PC-9 (cell line): Measurements from ENCODE around the gene ZNF513. TPM values are rescaled to one million over a fixed set of nuclear protein-coding genes. Genes with fewer than 3 reads are reported as not detected.

ENCODE experiments used
- BruUV-seq: library from RNA; stranded (reverse); fragments of 400-500 nt; replicated peaks from 2 replicates; lab custom pipeline; 2021; lab: Mats Ljungman, UMichigan
- CTCF ChIA-PET: fragments of 300-600 bp; sonication (Branson Sonifier 250); formaldehyde crosslinking; loops from one replicate; lab custom pipeline; 2022; ENCODE audit warnings: antibody characterized with exemption; lab: Charles Lee
- POLR2A ChIA-PET: fragments of 300-600 bp; sonication (Branson Sonifier 250); formaldehyde crosslinking; loops from one replicate; lab custom pipeline; 2022; ENCODE audit warnings: antibody characterized with exemption; ENCODE audit not compliant: unreplicated experiment; lab: Charles Lee
- DNase-seq, 2 experiments: peaks; one replicate each; pipeline versions ENCODE4 v3.0.0 to v3.0.0-alpha.2; 2015 to 2022; ENCODE audit warnings: mixed read lengths in 1 of 2
- H2AFZ ChIP-seq: fragments of 200-600 bp; sonication (generic); 2 replicates; pipeline ENCODE4 v1.8.1; 2017; ENCODE audit warnings: antibody characterized with exemption
- H3F3A ChIP-seq: fragments of 200-600 bp; sonication (generic); 2 replicates; pipeline ENCODE4 v1.8.1; 2017; ENCODE audit warnings: antibody characterized with exemption, mild to moderate bottlenecking, low read depth; ENCODE audit not compliant: insufficient read depth
- H3K27ac ChIP-seq: fragments of 200-600 bp; sonication (generic); 2 replicates; pipeline ENCODE4 v1.6.1; 2016; ENCODE audit warnings: mixed run types
- H3K27me3 ChIP-seq: fragments of 200-600 bp; sonication (generic); 2 replicates; pipeline ENCODE4 v1.6.1; 2016; ENCODE audit warnings: low read depth, mixed run types; ENCODE audit not compliant: insufficient read depth
- H3K36me3 ChIP-seq: fragments of 200-600 bp; sonication (generic); 2 replicates; pipeline ENCODE4 v1.6.1; 2016; ENCODE audit warnings: low read depth, mixed run types
- H3K4me1 ChIP-seq: fragments of 200-600 bp; sonication (generic); replicated peaks from 2 replicates; pipeline ENCODE4 v1.6.1; 2016; ENCODE audit warnings: mixed run types; ENCODE audit not compliant: insufficient read depth
- H3K4me2 ChIP-seq: fragments of 200-600 bp; sonication (generic); 2 replicates; pipeline ENCODE4 v1.6.1; 2017; ENCODE audit warnings: mixed run types
- H3K4me3 ChIP-seq: fragments of 200-600 bp; sonication (generic); 2 replicates; pipeline ENCODE4 v1.6.1; 2016; ENCODE audit warnings: mixed run types
- H3K79me2 ChIP-seq: fragments of 200-600 bp; sonication (generic); 2 replicates; pipeline ENCODE4 v1.6.1; 2017; ENCODE audit warnings: low read depth, mixed run types
- H3K9me2 ChIP-seq: fragments of 200-600 bp; sonication (generic); 2 replicates; pipeline ENCODE4 v1.8.1; 2017; ENCODE audit warnings: mild to moderate bottlenecking; ENCODE audit not compliant: insufficient read depth
- H3K9me3 ChIP-seq: fragments of 200-600 bp; sonication (generic); 2 replicates; pipeline ENCODE4 v1.8.1; 2016; ENCODE audit warnings: low read depth; ENCODE audit not compliant: insufficient read depth
- H4K20me1 ChIP-seq: fragments of 200-600 bp; sonication (generic); 2 replicates; pipeline ENCODE4 v1.8.1; 2017; ENCODE audit not compliant: insufficient read depth
- EZH2 ChIP-seq: fragments of 200-600 bp; sonication (generic); IDR thresholded peaks from 2 replicates; pipeline ENCODE4 v1.8.0; 2017; ENCODE audit warnings: antibody characterized with exemption, low read depth
- intact Hi-C: fragments of 100-400 bp; cut with micrococcal nuclease; formaldehyde crosslinking; loops from one replicate; pipeline ENCODE4 v1.10.0; 2022; ENCODE audit not compliant: unreplicated experiment
- total RNA-seq: library from RNA; stranded (reverse); gene quantifications from 2 replicates; pipeline ENCODE4 v1.2.3, GENCODE V29; 2021
- TF ChIP-seq, protein P1 (sequence below): fragments of 200-600 bp; sonication (generic); conservative IDR thresholded peaks from 2 replicates; pipeline ENCODE4 v1.6.1; 2017; ENCODE audit warnings: mixed run types, antibody characterized with exemption, mild to moderate bottlenecking, moderate library complexity

ZNF513 gene
- total RNA-seq, 1 experiment from 2014 or later: 4.5 TPM

- BruUV-seq: no TSS peak
- Histone ChIP-seq H3K27me3 (no peaks in the 10 kb centered on the region), H3K9me3 (no peaks in the 10 kb centered on the region), H3K4me1 (peaks cover 10% of the 10 kb centered on the region), H2AFZ (no peak overlapping the region), H3K36me3 (0 out of 2 replicates have a peak, but pooled peaks cover 16% of the 10 kb centered on the region), H3K27ac (no peak overlapping the region), H4K20me1 (0 out of 2 replicates have a peak, but pooled peaks cover 7% of the 10 kb centered on the region), H3K4me2 (no peak overlapping the region), H3F3A (peaks cover 50% of the 10 kb centered on the region), H3K79me2 (peaks cover 12% of the 10 kb centered on the region), H3K4me3 (no peak overlapping the region), H3K9me2 (no peaks in the 10 kb centered on the region)
- intact Hi-C loops: no loop called here
- CTCF ChIA-PET: no interaction called here
- TF ChIP-seq, protein P1, sequence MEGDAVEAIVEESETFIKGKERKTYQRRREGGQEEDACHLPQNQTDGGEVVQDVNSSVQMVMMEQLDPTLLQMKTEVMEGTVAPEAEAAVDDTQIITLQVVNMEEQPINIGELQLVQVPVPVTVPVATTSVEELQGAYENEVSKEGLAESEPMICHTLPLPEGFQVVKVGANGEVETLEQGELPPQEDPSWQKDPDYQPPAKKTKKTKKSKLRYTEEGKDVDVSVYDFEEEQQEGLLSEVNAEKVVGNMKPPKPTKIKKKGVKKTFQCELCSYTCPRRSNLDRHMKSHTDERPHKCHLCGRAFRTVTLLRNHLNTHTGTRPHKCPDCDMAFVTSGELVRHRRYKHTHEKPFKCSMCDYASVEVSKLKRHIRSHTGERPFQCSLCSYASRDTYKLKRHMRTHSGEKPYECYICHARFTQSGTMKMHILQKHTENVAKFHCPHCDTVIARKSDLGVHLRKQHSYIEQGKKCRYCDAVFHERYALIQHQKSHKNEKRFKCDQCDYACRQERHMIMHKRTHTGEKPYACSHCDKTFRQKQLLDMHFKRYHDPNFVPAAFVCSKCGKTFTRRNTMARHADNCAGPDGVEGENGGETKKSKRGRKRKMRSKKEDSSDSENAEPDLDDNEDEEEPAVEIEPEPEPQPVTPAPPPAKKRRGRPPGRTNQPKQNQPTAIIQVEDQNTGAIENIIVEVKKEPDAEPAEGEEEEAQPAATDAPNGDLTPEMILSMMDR: no peak
- no peak for TF ChIP-seq EZH2
- POLR2A ChIA-PET: no interaction called here
- DNase-seq: no peak
Measured at GRCh38 chr2:27376866-27377617, 3.5 kb downstream of the ZNF513 start.

DNA sequence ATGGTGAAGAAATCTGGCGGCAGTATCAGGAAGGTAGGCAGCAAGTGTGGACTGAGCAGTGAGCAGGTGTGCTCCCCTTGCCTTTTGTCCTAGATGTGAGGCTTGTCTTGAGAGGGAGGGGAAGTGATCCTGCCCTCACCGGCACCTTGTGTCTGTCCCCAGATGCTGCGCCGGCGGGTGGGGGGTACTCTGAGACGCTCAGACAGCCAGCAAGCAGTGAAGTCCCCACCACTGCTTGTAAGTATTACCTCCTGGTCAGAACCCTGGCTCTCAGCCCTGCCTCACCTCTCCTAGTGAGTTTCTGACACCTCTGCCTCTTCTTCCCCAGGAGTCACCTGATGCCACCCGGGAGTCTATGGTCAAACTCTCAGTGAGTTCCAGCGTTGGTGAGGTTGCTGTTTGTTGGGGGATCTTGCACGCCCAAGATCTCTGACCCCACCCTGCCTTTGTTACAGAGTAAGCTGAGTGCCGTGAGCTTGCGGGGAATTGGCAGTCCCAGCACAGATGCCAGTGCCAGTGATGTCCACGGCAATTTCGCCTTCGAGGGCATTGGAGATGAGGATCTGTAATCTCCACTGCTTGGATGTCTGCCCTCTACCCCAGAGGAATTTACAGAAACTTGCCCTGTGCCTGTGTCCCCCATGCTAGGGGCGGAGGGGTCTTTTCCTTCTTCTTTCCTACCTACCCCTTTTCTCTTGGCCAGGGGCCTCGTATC lies 4.2 kb downstream of the ZNF513 start:
- Histone ChIP-seq H3K27ac (no peak overlapping the region), H3K4me3 (no peak overlapping the region), H2AFZ (no peak overlapping the region), H3F3A (peaks cover 42% of the 10 kb centered on the region), H3K27me3 (no peaks in the 10 kb centered on the region), H4K20me1 (peaks cover 12% of the 10 kb centered on the region), H3K9me2 (no peaks in the 10 kb centered on the region), H3K9me3 (no peaks in the 10 kb centered on the region), H3K79me2 (peaks cover 20% of the 10 kb centered on the region), H3K4me1 (peaks cover 17% of the 10 kb centered on the region), H3K36me3 (0 out of 2 replicates have a peak, but pooled peaks cover 16% of the 10 kb centered on the region), H3K4me2 (no peak overlapping the region)
- no TSS peak for BruUV-seq
- no peak for DNase-seq
- TF ChIP-seq, protein P1: no peak
- TF ChIP-seq EZH2: no peak
- intact Hi-C loops: no loop called here
- ChIA-PET POLR2A (no interaction called here), CTCF (no interaction called here)

- no TSS peak for BruUV-seq
- intact Hi-C loops: no loop called here
- no peak overlapping the region for H2AFZ ChIP-seq
- H3K36me3 ChIP-seq: 0 out of 2 replicates have a peak, but pooled peaks cover 16% of the 10 kb centered on the region
- ChIA-PET CTCF (no interaction called here), POLR2A (no interaction called here)
- H3F3A ChIP-seq: peaks cover 36% of the 10 kb centered on the region; the same call in 1 of the 2 replicates
- no peaks in the 10 kb centered on the region for H3K27me3 ChIP-seq
- H3K9me3 ChIP-seq: no peaks in the 10 kb centered on the region
- TF ChIP-seq, protein P1: no peak
- TF ChIP-seq EZH2: no peak
- no peak overlapping the region for H3K27ac ChIP-seq
- H4K20me1 ChIP-seq: peaks cover 12% of the 10 kb centered on the region
- H3K9me2 ChIP-seq: no peaks in the 10 kb centered on the region
- no peak overlapping the region for H3K4me3 ChIP-seq
- no peak overlapping the region for H3K4me2 ChIP-seq
- peaks cover 26% of the 10 kb centered on the region for H3K79me2 ChIP-seq
- H3K4me1 ChIP-seq: peaks cover 18% of the 10 kb centered on the region
- DNase-seq: no peak
Measured at GRCh38 chr2:27375513-27376099, 4.9 kb downstream of the ZNF513 start.
